Measurements from ENCODE around the gene RMC1. TPM values are rescaled to one million over a fixed set of nuclear protein-coding genes. Genes with fewer than 3 reads are reported as not detected.
"Not testable (repeated sequence)": the region's sequence is repeated elsewhere in the genome, so short reads cannot be mapped to it uniquely, and the experiment has no call there.

RMC1 gene
- total RNA-seq, 3 donors from 2014 or later = 36.3 to 47.6 (median 41.9) TPM

DNA sequence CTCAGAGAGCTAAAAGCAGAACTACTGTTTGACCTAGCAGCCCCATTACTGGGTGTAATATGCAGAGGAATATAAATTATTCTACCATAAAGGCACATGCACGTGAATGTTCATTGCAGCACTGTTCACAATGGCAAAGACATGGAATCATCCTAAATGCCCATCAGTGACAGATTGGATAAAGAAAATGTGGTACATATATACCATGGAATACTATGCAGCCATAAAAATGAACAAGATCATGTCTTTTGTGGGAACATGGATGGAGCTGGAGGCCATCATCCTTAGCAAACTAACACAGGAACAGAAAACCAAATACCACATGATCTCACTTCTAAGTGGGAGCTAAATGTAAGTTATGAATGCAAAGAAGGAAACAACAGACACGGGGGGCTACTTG, 7.6 kb downstream of the RMC1 start:
- H3K36me3 Mint-ChIP-seq (ENCODE audit: insufficient read depth) = peaks cover 40% of the 10 kb centered on the region
- peaks cover 41% of the 10 kb centered on the region for H3K4me1 Mint-ChIP-seq (ENCODE audit: low read depth)
- not testable (repeated sequence) for H3K4me3 Mint-ChIP-seq; DNase-seq; ATAC-seq; H3K9me3 Mint-ChIP-seq; H3K27me3 Mint-ChIP-seq (ENCODE audit: low read depth)

DNA sequence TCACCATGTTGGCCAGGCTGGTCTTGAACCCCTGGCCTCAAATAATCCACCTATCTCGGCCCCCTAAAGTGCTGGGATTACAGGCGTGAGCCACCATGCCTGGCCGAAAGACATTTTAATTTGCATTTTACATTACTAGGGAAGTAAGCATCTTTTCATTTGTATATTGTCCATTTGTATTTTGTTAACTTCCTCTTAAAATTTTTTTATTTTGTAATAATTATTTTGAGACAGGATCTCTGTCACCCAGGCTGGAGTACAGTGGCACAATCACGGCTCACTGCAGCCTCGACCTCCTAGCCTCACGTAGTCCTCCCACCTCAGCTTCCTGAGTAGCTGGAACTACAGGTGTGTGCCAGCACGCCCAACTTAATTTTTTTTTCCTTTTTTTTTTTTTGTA, 8.9 kb downstream of the RMC1 start:
- not testable (repeated sequence) for H3K27me3 Mint-ChIP-seq (ENCODE audit: low read depth); DNase-seq; H3K4me3 Mint-ChIP-seq; H3K9me3 Mint-ChIP-seq; ATAC-seq
- H3K4me1 Mint-ChIP-seq (ENCODE audit: low read depth) = peaks cover 36% of the 10 kb centered on the region
- H3K36me3 Mint-ChIP-seq (ENCODE audit: insufficient read depth) = peaks cover 36% of the 10 kb centered on the region

DNA sequence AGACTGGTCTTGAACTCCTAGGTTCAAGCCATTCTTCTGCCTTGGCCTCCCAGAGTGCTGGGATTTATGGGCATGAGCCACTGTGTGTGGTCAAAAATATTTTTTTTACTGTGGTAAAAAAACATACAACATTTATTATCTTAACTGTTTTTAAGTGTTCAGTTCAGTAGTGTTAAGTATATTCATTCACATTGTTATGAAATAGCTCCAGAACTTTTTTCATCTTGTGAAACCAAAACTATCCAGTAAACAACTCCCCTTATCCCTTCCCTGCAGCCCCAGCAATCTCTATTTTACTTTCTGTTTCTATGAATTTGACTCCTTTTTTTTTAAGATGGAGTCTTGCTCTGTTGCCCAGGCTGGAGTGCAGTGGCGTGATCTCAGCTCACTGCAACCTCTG, 9.3 kb downstream of the RMC1 start:
- Mint-ChIP-seq H3K4me1 (ENCODE audit: low read depth) (peaks cover 33% of the 10 kb centered on the region), H3K36me3 (ENCODE audit: insufficient read depth) (peaks cover 34% of the 10 kb centered on the region), H3K9me3 (no peaks in the 10 kb centered on the region), H3K4me3 (no peak overlapping the region), H3K27me3 (ENCODE audit: low read depth) (no peaks in the 10 kb centered on the region)
- DNase-seq (no peak), ATAC-seq (peak in 1 of 2 donors; percentile 28)

DNA sequence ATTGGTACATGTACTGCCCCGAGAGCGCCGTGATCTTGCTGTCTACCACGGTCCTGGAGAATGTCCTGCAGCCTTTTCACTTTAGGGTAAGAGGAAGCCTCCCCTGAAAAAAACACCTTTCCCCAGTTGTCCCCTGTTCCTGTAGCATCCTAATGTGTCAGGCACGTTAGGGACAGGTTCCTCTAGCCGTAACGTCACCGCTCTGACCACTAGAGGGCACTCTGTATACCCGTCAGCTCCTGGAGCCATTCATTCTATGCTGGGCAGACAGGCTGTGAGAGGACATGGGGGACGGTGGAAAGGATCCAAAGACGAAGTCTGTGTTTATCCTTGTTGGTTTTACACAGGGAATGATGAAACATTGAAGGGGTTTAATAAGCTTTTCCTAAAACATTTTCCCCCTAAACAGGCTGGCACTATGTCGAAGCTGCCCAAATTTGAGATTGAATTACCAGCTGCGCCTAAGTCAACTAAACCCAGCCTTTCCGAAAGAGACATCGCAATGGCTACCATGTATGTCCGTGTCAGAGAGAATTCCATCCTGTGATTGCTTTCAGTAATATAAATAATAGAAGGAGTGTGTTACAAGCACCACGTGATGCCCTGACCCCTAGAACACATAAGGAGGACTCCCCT, 12.7 kb downstream of the RMC1 start:
- Mint-ChIP-seq H3K4me3 (no peak overlapping the region), H3K27me3 (ENCODE audit: low read depth) (no peaks in the 10 kb centered on the region), H3K36me3 (ENCODE audit: insufficient read depth) (peaks cover 37% of the 10 kb centered on the region), H3K9me3 (no peaks in the 10 kb centered on the region), H3K4me1 (ENCODE audit: low read depth) (peaks cover 21% of the 10 kb centered on the region)
- ATAC-seq (peak; percentile 98 to 99), DNase-seq (peak; percentile 72)

DNA sequence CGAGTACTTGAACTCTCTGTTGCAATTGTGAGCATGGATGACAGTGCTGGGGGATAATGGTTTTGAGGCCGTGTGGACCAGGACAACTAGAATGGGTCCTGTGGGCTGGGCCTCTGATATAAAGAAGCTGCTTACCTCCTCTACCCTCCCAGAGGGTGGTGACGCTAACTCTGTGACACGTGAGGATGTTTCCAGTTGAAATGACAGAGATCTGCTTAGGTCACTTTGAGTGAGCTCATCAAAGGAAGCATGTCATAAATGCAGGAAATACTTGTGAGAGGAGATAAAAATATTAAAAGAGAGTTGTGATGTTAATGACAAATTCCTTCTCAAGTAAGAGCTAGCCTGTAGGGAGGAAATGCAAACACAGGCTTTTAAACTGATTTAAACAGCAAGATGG, 16.4 kb downstream of the RMC1 start:
- Mint-ChIP-seq H3K9me3 (no peaks in the 10 kb centered on the region), H3K4me1 (ENCODE audit: low read depth) (peaks cover 9% of the 10 kb centered on the region), H3K36me3 (ENCODE audit: insufficient read depth) (peaks cover 52% of the 10 kb centered on the region), H3K27me3 (ENCODE audit: low read depth) (no peaks in the 10 kb centered on the region), H3K4me3 (no peak overlapping the region)
- DNase-seq (no peak), ATAC-seq (no peak)

DNA sequence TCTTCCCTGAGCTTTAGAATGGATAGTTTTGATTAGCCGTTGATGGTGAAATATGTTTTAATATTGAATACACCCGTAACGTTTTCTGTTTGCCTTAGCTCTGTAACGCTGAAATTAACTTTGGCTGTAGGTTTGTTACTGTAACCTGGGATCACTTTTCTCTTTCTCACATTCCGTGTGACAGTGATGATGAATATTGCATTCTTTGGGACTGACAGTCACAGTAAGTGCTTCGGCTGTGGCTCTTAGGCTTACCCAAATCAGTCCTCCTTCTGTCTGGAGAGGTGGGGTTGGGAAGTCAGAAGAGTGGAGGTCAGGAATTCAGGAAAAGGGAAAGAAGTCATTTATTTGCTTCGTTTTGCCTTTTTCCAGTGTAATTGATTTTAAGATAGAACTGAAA, 18.0 kb downstream of the RMC1 start:
- no peak for ATAC-seq
- no peaks in the 10 kb centered on the region for H3K9me3 Mint-ChIP-seq
- H3K27me3 Mint-ChIP-seq (ENCODE audit: low read depth) = no peaks in the 10 kb centered on the region
- peaks cover 51% of the 10 kb centered on the region for H3K36me3 Mint-ChIP-seq (ENCODE audit: insufficient read depth)
- H3K4me1 Mint-ChIP-seq (ENCODE audit: low read depth) = peaks cover 5% of the 10 kb centered on the region
- DNase-seq = no peak
- no peak overlapping the region for H3K4me3 Mint-ChIP-seq

DNA sequence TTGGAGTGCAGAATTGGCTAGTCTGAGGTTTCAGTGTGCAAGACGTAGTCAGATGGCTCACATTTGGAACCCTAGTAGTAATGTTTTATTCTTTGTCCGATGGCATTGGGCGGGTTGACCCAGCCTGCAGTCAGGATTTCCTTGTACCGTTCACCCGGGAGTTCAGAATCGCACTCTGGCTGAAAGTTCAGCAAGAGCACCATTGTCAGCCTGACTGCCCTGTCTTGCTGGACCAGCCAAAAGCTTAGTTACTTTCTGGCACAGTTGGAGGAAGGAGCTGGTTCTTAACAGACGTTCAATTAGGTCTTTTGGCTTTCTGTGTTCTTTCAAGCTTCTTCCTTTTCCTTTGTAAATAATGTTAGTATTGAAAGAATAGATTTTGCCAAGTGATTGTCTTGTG, 18.6 kb downstream of the RMC1 start:
- Mint-ChIP-seq H3K4me1 (ENCODE audit: low read depth) (peaks cover 5% of the 10 kb centered on the region), H3K9me3 (no peaks in the 10 kb centered on the region), H3K36me3 (ENCODE audit: insufficient read depth) (peaks cover 54% of the 10 kb centered on the region), H3K27me3 (ENCODE audit: low read depth) (no peaks in the 10 kb centered on the region), H3K4me3 (no peak overlapping the region)
- no peak for ATAC-seq
- no peak for DNase-seq

DNA sequence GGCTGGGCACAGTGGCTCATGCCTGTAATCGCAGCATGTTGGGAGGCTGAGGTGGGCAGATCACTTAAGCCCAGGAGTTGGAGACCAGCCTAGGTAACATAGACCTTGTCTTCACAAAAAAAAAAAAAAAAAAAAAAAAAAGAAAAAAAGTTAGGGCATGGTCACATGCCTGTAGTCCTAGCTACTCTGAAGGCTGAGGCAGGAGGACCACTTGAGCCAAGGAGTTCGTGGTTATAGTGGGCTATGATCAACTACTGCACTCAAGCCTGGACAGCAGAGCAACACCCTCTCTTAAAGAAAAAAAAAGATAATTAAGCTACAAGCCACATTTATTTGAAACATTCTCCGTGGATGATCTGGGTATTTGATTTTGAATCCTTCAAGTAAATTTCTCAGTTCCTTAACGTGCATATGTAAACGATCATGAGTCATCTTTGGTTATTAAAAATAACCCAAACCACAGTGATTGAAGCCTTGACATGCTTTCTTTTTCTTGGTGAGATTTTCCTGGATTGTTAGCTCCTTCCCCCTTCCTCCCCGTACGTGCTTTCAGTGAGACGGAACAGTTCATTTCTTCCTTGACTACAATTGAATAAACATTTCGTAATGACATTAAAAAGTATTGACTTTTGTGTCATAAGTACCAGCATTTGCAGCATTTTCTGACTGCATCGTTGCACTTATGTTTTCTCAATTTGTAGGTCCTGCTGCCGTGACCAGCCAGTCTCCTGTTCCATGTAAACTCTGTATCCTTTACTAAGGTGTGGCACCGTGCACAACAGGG, 20.3 kb downstream of the RMC1 start:
- Mint-ChIP-seq H3K27me3 (ENCODE audit: low read depth) (no peaks in the 10 kb centered on the region), H3K4me1 (ENCODE audit: low read depth) (peaks cover 5% of the 10 kb centered on the region), H3K36me3 (ENCODE audit: insufficient read depth) (peaks cover 52% of the 10 kb centered on the region), H3K9me3 (no peaks in the 10 kb centered on the region), H3K4me3 (no peak overlapping the region)
- DNase-seq (no peak), ATAC-seq (no peak)

DNA sequence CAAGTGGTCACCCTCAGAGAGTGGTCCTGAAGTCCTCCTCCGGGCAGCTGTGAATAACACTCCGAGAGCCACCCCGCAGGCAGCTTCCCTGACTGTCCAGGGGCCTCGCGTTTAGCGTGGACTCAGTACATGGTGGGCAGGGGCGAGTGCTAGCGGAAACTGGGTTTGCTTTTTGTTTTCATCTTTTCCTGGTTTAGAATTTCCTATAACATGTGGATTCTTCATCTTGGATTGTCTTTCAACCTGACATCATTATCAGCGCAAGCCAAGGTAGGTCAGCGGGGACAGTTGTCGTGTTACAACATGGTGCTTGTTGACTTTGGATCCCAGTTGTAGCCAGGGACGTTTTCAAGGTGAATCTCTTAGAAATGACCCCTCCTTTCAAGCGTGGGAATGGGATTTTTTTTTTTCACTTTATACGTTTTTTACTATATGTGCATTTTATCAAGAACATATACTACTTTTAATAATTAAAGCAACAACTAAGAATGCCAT, 20.9 kb downstream of the RMC1 start:
- no peak for DNase-seq
- H3K27me3 Mint-ChIP-seq (ENCODE audit: low read depth) = no peaks in the 10 kb centered on the region
- no peaks in the 10 kb centered on the region for H3K9me3 Mint-ChIP-seq
- H3K4me3 Mint-ChIP-seq = no peak overlapping the region
- H3K4me1 Mint-ChIP-seq (ENCODE audit: low read depth) = peaks cover 6% of the 10 kb centered on the region
- peaks cover 50% of the 10 kb centered on the region for H3K36me3 Mint-ChIP-seq (ENCODE audit: insufficient read depth)
- no peak for ATAC-seq

DNA sequence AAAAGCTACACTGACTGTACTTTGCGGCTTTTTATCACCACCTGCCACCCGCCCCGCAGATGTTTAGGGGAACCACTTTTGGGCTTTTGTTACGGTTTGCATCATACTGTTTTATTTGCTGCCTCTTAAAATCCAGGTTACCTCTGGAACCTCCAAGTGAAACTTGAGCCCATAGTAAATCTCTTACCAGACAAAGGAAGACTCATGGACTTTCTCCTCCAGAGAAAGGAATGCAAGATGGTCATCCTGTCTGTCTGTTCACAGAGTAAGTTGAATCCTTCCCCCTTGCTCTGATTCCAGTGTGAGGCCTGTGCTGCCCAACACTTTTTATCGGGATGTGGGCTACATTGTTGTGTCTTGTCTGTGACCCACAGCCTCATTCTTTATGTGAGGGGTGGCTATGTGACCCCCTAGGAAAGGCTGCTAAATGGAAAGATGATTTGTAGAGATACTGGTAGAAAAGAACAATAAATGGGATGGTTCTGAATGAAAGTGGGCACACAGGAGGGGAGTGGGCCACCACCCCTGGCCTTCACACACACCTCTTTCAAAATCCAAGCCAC, 23.3 kb downstream of the RMC1 start:
- Mint-ChIP-seq H3K4me1 (ENCODE audit: low read depth) (peaks cover 12% of the 10 kb centered on the region), H3K4me3 (no peak overlapping the region), H3K9me3 (no peaks in the 10 kb centered on the region), H3K36me3 (ENCODE audit: insufficient read depth) (peaks cover 47% of the 10 kb centered on the region), H3K27me3 (ENCODE audit: low read depth) (no peaks in the 10 kb centered on the region)
- ATAC-seq = no peak
- no peak for DNase-seq

DNA sequence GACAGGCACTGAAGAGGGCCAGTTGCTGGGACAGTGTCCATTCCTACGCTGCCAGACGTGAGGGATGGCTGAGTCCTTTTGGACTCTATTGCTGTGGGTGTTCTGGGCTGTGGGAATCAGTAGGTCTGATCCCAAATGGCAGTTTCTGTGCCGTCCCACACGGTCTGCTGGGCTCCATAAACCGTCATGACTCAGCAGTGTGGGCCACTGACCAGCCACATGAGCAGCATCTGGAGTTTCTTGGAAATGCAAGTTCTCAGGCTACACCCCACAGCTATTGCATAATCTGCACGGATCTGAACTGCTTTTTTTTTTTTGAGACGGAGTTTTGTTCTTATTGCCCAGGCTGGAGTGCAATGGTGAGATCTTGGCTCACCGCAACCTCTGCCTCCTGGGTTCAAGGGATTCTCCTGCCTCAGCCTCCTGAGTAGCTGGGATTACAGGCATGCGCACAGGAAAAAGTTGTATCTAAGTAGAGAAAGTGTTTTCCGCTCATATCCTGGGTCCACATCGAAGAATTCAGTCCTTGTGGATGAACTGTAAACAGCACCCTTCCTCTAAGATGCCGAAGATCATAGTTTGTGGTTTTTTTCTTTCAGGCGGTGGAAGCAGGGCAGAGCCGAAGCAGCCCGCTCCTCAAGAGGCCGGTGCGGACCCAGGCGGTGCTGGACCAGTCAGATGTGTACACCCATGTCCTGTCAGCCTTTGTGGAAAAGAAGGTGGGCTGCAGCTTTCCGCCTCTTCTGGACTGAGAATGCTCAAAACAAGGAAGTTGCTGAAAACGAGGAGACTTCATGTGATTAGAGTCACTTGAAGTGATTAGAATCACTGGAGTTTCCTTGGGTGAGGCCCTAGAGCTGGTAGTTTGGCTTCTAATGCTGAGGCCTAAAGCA, 25.5 kb downstream of the RMC1 start:
- DNase-seq (no peak), ATAC-seq (no peak)
- H3K27me3 Mint-ChIP-seq (ENCODE audit: low read depth) = no peaks in the 10 kb centered on the region
- peaks cover 10% of the 10 kb centered on the region for H3K4me1 Mint-ChIP-seq (ENCODE audit: low read depth)
- no peak overlapping the region for H3K4me3 Mint-ChIP-seq
- no peaks in the 10 kb centered on the region for H3K9me3 Mint-ChIP-seq
- H3K36me3 Mint-ChIP-seq (ENCODE audit: insufficient read depth) = peaks cover 37% of the 10 kb centered on the region

DNA sequence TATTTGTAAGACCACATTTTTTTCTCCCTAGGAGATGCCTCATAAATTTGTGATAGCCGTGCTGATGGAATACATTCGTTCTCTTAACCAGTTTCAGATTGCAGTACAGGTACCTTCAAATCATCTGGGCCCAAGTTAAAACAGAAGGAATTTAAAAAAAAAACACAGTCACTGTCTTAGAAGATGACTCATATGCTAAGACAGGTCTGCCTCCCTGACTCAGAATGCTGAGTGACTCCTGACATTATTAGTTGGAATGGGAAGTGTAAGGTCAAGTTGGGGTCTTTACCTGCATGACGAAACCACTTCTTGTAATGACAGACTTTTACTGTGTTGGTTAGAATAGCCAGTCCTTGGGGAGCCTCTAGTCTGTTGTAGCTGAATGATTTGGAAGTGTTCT, 26.3 kb downstream of the RMC1 start:
- ATAC-seq (peak; percentile 79 to 85), DNase-seq (no peak)
- no peak overlapping the region for H3K4me3 Mint-ChIP-seq
- H3K4me1 Mint-ChIP-seq (ENCODE audit: low read depth) = peaks cover 7% of the 10 kb centered on the region
- H3K36me3 Mint-ChIP-seq (ENCODE audit: insufficient read depth) = peaks cover 37% of the 10 kb centered on the region
- no peaks in the 10 kb centered on the region for H3K9me3 Mint-ChIP-seq
- H3K27me3 Mint-ChIP-seq (ENCODE audit: low read depth) = no peaks in the 10 kb centered on the region

DNA sequence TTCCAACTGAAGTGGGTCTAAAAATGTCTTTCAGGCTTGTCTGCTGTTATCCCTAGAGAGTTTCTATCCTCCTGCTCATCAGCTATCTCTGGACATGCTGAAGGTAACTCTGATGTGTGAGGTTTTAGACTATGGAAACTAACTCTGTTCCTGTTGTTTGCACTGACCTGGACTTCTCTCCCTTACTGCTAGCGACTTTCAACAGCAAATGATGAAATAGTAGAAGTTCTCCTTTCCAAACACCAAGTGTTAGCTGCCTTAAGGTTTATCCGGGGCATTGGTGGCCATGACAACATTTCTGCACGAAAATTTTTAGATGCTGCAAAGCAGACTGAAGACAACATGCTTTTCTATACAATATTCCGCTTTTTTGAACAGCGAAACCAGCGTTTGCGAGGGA, 26.9 kb downstream of the RMC1 start:
- ATAC-seq (no peak), DNase-seq (no peak)
- peaks cover 40% of the 10 kb centered on the region for H3K36me3 Mint-ChIP-seq (ENCODE audit: insufficient read depth)
- no peaks in the 10 kb centered on the region for H3K9me3 Mint-ChIP-seq
- H3K4me1 Mint-ChIP-seq (ENCODE audit: low read depth) = peaks cover 7% of the 10 kb centered on the region
- H3K27me3 Mint-ChIP-seq (ENCODE audit: low read depth) = no peaks in the 10 kb centered on the region
- no peak overlapping the region for H3K4me3 Mint-ChIP-seq

DNA sequence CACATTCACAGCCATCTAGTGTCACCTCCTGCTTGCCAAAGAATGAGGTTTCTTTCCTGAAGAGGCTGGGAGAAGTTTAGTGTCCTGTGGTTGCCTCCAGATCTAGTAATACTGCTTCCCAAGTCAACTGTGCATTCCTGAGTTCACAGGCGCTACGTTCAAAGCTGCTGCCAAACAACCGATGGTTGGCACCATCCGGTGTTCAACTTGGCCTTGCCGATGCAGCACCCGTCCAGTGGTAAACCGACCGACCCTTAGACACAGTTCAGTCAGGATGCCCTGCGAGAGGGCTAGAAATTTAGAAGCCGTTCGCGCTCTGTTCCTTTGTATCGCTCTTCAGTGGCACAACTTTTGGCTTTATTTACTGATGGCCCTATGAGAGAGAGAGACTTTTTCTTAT, 28.6 kb downstream of the RMC1 start:
- peaks cover 36% of the 10 kb centered on the region for H3K36me3 Mint-ChIP-seq (ENCODE audit: insufficient read depth)
- H3K27me3 Mint-ChIP-seq (ENCODE audit: low read depth) = no peaks in the 10 kb centered on the region
- H3K4me3 Mint-ChIP-seq = no peak overlapping the region
- no peaks in the 10 kb centered on the region for H3K9me3 Mint-ChIP-seq
- DNase-seq (no peak), ATAC-seq (no peak)
- H3K4me1 Mint-ChIP-seq (ENCODE audit: low read depth) = peaks cover 7% of the 10 kb centered on the region
